ENCODE measurements around the gene SEMA6D.

The SEMA6D gene, protein sequence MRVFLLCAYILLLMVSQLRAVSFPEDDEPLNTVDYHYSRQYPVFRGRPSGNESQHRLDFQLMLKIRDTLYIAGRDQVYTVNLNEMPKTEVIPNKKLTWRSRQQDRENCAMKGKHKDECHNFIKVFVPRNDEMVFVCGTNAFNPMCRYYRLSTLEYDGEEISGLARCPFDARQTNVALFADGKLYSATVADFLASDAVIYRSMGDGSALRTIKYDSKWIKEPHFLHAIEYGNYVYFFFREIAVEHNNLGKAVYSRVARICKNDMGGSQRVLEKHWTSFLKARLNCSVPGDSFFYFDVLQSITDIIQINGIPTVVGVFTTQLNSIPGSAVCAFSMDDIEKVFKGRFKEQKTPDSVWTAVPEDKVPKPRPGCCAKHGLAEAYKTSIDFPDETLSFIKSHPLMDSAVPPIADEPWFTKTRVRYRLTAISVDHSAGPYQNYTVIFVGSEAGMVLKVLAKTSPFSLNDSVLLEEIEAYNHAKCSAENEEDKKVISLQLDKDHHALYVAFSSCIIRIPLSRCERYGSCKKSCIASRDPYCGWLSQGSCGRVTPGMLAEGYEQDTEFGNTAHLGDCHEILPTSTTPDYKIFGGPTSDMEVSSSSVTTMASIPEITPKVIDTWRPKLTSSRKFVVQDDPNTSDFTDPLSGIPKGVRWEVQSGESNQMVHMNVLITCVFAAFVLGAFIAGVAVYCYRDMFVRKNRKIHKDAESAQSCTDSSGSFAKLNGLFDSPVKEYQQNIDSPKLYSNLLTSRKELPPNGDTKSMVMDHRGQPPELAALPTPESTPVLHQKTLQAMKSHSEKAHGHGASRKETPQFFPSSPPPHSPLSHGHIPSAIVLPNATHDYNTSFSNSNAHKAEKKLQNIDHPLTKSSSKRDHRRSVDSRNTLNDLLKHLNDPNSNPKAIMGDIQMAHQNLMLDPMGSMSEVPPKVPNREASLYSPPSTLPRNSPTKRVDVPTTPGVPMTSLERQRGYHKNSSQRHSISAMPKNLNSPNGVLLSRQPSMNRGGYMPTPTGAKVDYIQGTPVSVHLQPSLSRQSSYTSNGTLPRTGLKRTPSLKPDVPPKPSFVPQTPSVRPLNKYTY

DNA sequence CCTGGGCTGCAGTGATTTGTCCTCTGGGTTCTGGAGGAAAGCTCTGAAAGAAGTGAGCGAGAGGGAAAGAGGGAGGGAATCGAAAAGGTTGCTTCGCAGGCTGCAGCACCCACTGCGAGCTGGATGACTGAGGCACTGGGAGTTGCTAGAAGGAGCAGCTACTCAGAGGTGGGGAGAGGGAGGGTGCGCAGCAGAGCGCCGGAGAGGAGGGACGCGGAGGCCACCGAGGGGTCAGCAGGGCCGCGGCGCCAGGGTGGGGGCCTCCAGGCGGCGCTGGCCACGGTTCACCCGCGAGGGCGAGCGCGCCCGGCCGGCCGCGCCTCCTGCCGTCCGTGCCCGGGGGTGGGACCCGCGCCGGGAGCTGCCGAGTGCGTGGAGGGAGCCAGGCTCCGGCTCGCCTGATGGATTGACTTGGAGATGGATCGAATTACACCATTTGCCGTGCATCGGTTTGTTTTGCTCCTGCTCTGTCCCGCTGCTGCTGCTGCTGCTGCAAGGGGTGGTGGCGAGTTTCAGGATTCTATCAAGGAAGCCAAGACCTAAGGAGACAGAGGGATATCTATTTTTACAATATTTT is at the start of gene SEMA6D:
Gene SEMA6D (plus strand): TSS at position 470 of the 577 bp plus-strand sequence. CDS start 42,294 bp downstream, outside the sequence.
- DNase-seq (ENCODE audit: low read depth in 2 of 2, low spot score in 1 of 2), result no peak

DNA sequence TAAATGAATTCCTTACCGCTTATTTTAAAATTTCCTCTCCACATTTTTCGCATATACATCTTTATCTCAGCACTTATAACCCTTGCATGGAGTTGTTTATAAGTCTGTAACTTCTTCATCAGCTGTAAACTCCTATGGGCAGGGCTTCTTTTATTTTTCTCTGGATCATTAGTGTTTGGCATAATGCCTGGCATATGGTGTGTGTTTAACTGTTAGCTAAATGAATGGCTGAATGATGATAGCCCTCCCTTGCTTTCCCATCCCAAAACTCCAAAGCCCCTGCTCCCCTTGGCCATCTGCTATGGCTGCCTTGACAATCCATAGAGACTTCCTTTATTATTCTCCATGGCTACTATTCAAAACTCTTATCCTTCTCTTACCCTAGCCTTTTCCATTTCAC is 48.1 kb upstream of the SEMA6D start:
- no peak for DNase-seq (ENCODE audit: low read depth in 2 of 2, low spot score in 1 of 2)

DNA sequence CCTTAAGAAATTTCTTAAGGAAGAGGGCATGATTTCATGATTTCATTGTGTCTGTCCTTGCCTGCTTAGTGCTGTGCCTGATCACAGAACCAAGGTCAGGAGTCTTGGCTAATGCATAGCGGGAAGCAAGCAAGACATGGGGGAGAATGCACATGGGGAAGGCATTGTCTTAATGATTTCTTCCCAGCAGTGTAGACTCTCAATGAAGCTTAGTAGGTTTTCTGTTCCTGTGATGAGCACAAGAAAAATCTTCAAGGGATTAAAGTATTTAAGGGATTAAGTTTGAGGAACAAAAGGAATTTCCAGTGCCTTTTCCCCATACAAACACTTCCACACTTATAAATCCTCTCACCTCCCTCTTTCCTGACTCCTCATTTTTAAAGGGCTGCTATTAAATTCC is 46.9 kb upstream of the SEMA6D start:
- no peak for DNase-seq (ENCODE audit: low read depth in 2 of 2, low spot score in 1 of 2)

DNA sequence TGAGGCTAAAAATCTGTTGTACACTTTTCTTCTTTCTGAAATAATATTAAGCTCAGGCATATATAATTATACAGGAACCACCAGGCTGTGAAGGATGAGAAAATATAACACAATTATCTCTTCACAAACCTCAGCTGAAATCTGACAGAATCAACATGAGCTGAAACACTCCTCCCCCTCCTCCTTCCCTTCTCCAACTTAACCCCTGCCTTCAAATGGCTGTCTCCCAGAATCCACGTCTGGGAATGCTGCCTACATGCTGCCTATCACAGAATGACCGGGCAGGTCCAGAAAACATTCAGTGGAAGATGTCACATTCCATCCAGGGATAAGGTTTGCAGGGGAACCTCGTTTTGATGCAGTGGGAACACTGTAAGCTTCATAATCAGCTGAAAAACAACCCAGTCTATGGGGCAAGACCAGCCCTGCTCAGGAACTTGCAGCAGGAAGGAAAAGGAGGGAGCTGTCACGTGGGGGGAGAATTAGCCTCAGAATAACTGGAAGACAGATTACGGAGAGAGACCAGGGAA is 44.0 kb upstream of the SEMA6D start:
- no peak for DNase-seq (ENCODE audit: low read depth in 2 of 2, low spot score in 1 of 2)

DNA sequence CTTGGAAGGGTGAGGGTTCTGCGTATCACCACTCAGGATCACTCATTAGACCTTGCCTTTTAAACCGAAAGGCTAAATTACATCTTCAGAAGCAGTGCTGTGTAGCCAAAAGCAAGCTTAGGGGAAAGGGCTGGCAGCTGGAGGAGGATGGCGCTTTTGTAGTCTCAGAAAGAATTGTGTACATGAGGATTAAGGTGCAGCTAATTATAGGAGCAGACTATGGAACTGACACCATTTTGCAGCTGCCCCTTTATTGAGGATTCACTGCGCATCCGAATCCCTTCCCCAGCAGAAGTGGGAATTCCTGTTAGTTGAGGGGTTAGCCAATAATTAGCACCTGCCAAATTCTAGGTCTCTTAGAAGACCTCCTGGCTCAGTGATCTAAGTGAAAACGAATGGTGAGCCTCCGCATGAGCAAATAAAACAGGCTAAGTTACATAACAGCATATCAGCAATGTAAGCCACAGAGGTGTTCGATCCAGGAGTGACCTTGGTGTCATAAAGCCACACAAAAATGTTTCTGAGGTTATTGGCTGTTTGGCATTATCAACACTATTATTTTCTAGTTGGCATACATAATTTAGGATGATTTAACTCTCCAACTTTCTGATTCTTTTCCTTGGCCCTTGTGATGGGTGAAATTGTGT is 42.6 kb upstream of the SEMA6D start:
- DNase-seq (ENCODE audit: low read depth in 2 of 2, low spot score in 1 of 2), result no peak

DNA sequence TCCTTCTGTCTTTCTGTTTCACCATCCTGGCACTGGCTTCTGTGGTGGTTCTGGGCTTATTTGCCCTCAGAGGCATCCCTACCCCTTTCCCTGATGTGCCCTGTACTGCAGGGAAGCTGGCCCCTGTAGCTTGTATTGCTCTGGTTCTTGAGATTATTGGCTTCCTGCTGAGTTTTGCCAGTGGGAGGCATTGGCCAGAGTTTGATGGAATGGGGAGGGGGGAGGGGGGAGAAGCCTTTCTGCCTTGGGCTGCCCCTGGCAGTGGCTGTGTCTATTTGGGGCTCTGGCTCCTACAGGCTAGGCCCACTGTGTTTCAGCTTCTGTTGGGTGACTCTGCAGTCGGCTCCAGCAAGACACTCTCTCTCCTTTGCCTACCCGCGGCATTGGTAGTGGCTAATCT is 41.6 kb upstream of the SEMA6D start:
- DNase-seq (ENCODE audit: low read depth in 2 of 2, low spot score in 1 of 2), result no peak

DNA sequence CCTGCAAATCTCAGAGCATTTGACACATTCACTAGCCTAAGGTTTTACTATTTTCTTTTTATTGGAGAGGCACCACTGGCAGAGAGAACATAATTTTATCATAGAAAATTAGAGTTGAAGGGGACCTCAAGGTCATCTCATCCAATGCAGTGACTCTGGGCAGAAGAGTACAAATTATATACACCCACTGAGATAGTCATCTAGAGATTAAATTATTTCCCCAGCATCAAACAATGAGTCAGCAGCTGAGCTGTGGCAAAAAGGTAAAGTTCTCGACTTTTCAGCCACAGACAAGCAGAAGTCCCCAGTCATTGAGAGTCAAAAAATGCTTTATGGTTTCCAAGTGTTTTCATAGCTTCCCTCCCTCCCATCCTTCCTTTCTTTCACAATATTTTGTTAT is 39.3 kb upstream of the SEMA6D start:
- no peak for DNase-seq (ENCODE audit: low read depth in 2 of 2, low spot score in 1 of 2)

DNA sequence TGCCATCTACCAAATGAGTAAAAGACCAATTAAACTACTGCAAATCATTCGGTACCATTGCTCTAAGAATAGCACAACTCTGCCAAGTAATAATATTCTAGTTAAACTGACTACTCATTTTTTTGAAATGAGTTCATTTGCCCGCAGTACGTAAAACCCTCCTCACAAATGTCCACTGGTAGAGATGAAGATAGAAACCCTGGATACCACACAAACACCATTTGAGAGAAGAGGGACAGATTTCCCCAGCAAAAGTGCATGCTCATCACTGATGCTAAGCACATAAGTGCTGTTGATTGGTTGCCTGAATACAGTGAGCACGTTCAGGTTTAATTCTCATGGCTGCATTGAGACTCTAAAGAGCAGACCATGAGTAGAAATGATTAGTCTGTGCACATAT is 34.6 kb upstream of the SEMA6D start:
- no peak for DNase-seq (ENCODE audit: low read depth in 2 of 2, low spot score in 1 of 2)

DNA sequence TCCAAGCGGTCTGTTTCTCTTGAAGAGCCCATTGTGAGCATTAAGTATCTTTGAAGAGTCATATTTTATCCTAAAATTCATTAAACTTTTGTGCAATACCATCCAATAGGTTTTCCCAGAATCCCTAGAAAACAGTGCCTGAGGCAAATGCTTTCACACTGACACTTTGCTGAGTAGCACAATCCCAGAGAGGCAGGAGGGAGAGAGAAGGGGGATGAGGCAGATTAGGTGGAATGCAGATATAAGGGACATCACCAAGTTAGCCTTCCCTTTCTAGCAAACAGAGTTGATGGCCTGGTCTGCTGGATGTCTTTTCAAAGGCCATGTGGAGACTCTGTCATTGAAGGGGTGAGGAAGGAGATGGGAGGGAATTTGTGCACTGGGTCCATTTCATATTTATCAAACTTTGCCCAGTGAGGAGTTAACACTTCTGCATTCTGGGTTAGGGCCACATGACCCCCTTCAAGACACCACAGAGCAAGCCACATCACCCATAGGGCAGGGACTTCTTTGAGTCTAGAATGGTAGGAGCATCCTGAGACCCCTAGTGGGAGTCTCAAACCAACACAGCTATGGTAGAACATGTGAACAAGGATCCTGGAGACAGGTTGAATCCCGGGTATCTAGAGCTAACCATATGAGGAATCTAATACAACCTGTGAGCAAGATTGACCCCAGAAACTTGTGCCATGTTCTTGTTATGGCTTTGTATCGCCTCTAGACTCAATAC is 32.0 kb upstream of the SEMA6D start:
- no peak for DNase-seq (ENCODE audit: low read depth in 2 of 2, low spot score in 1 of 2)

DNA sequence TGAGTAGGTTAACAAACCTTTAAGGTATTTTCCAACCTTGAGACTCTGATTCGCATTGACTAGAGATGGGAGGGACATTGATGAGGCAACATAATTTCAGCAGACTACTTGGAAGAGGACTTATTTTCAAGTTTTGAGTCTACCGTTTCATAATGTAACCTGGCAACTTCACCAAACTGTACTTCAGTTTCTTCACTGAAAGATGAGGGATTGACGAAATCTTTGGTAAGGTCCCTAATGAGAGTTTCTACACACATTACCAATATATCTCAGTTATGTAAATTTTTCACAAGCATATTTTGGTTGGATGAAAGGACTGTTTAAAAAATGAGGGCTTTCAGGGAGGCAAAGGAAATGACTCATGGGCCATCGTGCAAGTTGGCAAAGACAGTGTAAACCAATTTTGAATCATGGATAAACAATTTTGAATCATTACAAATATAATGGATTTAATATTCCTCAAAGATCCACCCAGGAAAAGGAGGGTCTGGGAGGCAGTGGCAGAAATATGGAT is 28.7 kb upstream of the SEMA6D start:
- no peak for DNase-seq (ENCODE audit: low read depth in 2 of 2, low spot score in 1 of 2)

DNA sequence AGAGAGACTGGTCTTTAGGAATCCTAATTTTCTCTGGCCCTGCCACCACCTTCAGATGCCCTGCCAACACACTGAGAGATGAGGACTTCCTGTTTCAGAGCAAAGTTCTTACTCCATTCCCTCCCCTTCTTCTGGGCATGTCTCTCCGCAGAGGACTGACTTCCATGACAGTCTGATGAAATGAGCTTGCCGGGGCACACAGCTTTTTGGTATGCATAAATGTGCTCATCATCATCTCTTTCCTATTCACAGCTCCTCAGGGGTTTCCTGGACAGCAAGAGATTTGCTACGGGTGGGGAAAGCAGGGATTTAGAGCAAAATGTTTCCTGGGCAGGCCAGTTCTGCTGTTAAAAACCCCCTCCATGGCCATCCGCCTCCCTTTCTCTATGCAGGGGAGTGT is 27.6 kb upstream of the SEMA6D start:
- DNase-seq (ENCODE audit: low read depth in 2 of 2, low spot score in 1 of 2), result no peak

DNA sequence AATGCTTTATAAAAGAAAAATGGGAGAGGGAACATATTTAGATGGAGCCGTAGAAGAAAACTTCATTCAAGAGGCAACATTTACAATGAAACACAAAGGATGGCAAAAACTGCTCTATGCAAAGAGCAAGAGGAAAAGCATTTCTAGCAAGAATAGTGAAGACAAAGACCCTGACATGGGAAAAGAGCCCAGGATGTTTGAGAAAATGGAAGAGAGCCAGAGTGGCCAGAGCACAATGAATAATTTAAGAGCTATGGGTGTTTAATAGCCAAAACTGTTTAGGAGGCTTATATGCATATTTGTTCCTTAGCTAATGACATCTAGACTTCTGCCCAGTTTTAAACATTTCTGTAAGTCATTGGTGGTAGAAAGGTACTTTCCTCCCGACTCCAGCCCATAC is 25.4 kb upstream of the SEMA6D start:
- DNase-seq (ENCODE audit: low read depth in 2 of 2, low spot score in 1 of 2), result no peak

DNA sequence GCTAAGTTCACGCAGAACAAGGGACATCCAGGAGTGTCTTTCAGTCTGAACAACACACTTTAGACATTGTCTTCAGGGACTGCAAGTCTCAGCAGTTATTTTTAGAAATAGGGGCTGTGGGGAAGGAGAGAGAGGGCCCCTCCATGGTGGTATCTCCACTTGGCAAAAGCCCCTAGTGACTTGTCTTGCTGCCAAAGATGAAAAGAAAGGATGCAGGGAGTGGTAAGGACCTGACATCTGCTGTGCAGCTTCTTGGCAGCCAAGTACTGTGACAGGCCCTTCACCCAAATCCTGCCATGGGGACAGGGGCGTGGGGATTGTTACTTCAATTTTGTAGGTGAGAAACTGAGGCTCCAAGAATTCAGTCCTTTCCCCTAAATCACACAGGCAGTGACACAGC is 21.0 kb upstream of the SEMA6D start:
- DNase-seq (ENCODE audit: low read depth in 2 of 2, low spot score in 1 of 2), result no peak

DNA sequence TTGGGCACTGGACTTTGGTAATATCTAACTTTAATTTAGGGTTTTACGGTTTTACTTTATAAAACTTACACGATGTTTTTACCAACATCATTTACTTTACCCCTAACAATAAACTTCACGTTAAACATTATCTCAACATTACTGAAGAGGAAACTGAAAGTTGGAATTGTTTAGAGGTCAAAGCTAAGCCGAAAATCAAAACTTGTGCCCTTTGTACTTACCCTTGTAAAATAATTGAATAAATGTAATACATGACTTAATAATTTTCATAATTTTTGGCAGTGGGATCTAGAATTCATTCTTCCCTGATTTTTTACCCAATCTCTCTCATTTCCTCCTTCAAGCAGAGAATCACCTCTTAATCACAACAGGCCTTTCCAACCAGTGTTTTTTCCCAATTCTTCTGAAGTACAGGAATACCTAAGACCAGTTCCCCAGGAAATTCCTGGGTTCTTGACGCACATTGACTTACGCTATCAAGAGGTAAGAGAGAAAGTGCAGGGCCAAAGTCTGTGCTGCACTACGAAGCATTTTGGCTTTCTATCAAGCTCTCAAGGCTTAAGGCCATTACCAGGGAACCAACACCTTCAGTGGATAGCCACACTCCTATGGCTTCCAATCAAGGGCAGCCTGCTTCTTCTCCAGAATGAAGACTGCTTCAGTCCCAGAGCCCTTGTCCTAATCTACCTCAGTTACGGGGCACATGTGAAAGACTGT is 11.9 kb upstream of the SEMA6D start:
- no peak for DNase-seq (ENCODE audit: low read depth in 2 of 2, low spot score in 1 of 2)

DNA sequence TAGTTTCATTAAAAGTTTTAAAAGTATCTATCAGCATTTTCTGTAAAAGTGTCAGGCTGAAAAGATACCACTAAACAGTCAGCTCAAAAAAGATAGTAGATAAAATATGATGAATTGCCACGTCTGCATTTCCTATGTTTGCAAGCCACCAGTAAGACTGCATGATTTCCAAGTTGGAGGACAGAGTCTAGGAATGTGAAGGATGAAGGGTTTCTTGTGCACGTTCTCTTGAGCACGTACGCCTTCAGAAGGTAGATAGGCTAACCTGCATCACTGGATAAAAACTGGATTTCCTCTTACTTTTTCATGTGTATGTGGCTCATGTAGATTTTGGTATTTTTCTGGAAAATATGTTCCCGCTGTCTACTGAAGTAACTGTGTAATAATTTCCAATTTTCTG is 9.9 kb upstream of the SEMA6D start:
- no peak for DNase-seq (ENCODE audit: low read depth in 2 of 2, low spot score in 1 of 2)

DNA sequence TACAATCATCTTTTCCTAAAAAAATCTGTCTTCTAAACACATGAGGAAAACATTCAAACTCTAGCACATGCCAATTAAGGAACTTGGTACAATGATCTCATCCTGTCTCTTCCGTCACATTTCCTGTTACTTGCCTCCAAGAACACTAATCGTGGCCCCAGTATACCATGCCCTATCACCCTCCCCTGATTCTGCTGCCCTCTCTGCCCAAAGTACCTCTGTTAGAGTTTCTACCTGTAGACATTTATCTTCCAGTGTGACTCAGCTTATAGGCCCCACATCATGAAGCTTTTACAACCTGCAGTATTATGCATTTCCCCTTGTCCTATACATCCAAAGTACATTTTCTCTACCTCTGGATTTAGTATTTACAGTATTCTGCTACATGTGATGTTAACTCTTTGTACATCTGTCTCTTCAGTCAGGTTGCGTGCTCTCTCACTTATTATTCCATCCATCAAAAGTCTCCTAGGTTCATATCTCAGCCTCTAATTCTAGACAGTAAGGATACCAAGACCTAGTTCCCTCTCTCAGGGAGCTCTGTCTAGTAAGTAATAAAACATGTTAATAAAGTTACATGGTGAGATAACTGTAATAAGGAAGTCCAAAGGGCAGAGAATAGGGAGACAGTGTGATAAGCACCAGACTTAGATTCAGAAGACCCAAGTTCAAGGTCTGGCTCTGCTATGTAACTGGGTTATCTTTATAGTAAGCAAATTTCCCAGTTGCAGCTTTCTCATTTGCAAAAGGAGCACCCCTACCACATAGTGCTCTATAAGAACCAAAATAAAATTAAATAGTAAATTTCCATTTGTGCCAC is 8.9 kb upstream of the SEMA6D start:
- no peak for DNase-seq (ENCODE audit: low read depth in 2 of 2, low spot score in 1 of 2)

DNA sequence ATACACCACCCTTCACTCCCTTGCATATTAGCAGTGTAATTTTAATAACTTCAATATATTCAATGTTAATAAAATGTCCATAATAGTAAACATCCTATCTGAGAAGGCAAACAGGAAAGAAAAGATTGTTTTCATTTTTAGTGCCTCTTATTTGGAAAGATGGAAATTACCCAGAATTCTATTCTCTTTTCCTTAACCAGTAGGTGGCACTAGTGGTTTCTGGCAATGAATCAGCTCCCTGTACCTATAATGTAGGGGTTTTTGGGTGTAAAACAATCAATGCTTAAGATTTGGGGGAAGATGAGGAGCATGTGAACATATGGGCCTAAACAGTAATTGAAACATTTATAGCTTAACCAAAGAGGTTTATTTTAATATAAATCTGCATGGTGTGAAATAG is 5.7 kb upstream of the SEMA6D start:
- DNase-seq (ENCODE audit: low read depth in 2 of 2, low spot score in 1 of 2), result no peak

DNA sequence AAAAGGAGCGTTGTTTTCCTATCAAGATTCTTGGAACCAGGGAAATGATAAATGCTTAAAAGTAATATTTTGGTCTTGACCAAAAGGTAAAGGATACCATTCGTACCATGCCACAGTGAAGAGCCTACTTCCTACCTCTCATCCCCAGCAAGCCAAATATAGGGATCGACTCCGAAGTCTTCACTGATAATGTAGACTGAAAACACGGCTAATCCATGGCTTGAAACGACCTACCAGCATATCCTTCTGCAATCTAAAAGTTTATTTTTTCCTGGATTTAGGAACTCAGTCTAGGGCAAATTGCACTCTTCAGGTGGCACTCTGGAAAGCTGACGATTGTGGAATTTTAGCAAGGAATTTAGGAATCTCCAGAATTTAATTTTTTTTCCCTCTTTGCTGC is 1.9 kb upstream of the SEMA6D start:
- DNase-seq (ENCODE audit: low read depth in 2 of 2, low spot score in 1 of 2), result no peak
